GM12878 (cell line): ENCODE measurements around the gene IZUMO3.

Source experiments
- CTCF ChIP-seq, 3 experiments: IDR thresholded peaks in 2 of 3; conservative IDR thresholded peaks in 1 of 3; 2 replicates each; pipeline ENCODE4 v1.5.1; 2011; ENCODE audit warnings: low read depth in 3 of 3, low read length in 3 of 3, mild to moderate bottlenecking in 3 of 3, control low read depth in 2 of 3, moderate library complexity in 2 of 3, inconsistent platforms in 1 of 3, mixed read lengths in 1 of 3; ENCODE audit not compliant: control insufficient read depth in 2 of 3, insufficient read depth in 1 of 3; ENCODE audit errors: extremely low read depth in 1 of 3
- MYC ChIP-seq: IDR thresholded peaks from 2 replicates; pipeline ENCODE4 v1.6.1; 2011; ENCODE audit warnings: mild to moderate bottlenecking, low read length, moderate library complexity, inconsistent platforms; ENCODE audit not compliant: insufficient read depth, insufficient replicate concordance, insufficient read length, severe bottlenecking
- NFYB ChIP-seq: IDR thresholded peaks from 2 replicates; pipeline ENCODE4 v1.6.1; 2011; ENCODE audit warnings: low read depth, mild to moderate bottlenecking, low read length, improper control_type of control experiment, moderate library complexity; ENCODE audit not compliant: insufficient read depth
- NRF1 ChIP-seq: conservative IDR thresholded peaks from 2 replicates; pipeline ENCODE4 v1.6.1; 2011; ENCODE audit warnings: mild to moderate bottlenecking, low read depth, low read length, improper control_type of control experiment

GRCh38 chr9:24516463-24516862 is 29.2 kb downstream of the IZUMO3 start:
- no peak for TF ChIP-seq CTCF (IDR thresholded peaks at IDR 0.05 in 2 of 3, conservative IDR thresholded peaks at IDR 0.05 in 1 of 3; ENCODE audit: control insufficient read depth in 2 of 3, extremely low read depth in 1 of 3, insufficient read depth in 1 of 3, low read depth in 3 of 3, low read length in 3 of 3)
- TF ChIP-seq NFYB: no peak
- TF ChIP-seq NRF1: no peak
- no peak for TF ChIP-seq MYC
